SU-DHL-6 (cell line): Measurements from ENCODE around the gene LRIG1.

Experiments used
- H2AFZ ChIP-seq: fragments of 200-600 bp; sonication (generic); 2 replicates; pipeline ENCODE4 v1.6.1; 2014; ENCODE audit warnings: low read depth, mild to moderate bottlenecking, moderate library complexity, mixed read lengths, antibody characterized with exemption, low read length; ENCODE audit not compliant: severe bottlenecking
- H3F3A ChIP-seq: fragments of 200-600 bp; shearing (Covaris generic); 2 replicates; pipeline ENCODE4 v1.6.0; 2016; ENCODE audit warnings: antibody characterized with exemption, mild to moderate bottlenecking; ENCODE audit not compliant: insufficient read depth
- H3K27ac ChIP-seq: fragments of 200-600 bp; sonication (generic); 2 replicates; pipeline ENCODE4 v1.5.1; 2016; ENCODE audit warnings: low read depth, mild to moderate bottlenecking, low read length, moderate library complexity, mixed read lengths
- H3K27me3 ChIP-seq: fragments of 200-600 bp; sonication (generic), shearing (Covaris generic); 2 replicates; pipeline ENCODE4 v1.6.0; 2014; ENCODE audit warnings: mild to moderate bottlenecking, low read length
- H3K36me3 ChIP-seq: fragments of 200-600 bp; sonication (generic); 2 replicates; pipeline ENCODE4 v1.6.1; 2014; ENCODE audit warnings: mild to moderate bottlenecking, low read length, mixed read lengths
- H3K4me2 ChIP-seq: fragments of 300-600, 200-600 bp; shearing (Covaris generic), sonication (generic); 2 replicates; pipeline ENCODE4 v1.6.0; 2014; ENCODE audit warnings: low read length, low read depth, mild to moderate bottlenecking; ENCODE audit not compliant: poor library complexity, severe bottlenecking
- H3K4me3 ChIP-seq: fragments of 200-600 bp; sonication (generic); 2 replicates; pipeline ENCODE4 v1.5.1; 2014; ENCODE audit warnings: antibody characterized with exemption, low read length, mild to moderate bottlenecking, mixed read lengths; ENCODE audit not compliant: insufficient read depth, poor library complexity, severe bottlenecking
- H3K79me2 ChIP-seq: fragments of 200-600 bp; sonication (generic); 2 replicates; pipeline ENCODE4 v1.6.1; 2014; ENCODE audit warnings: mild to moderate bottlenecking, low read length, moderate library complexity; ENCODE audit not compliant: insufficient read depth
- H3K9ac ChIP-seq: fragments of 200-600 bp; sonication (generic); 2 replicates; pipeline ENCODE4 v1.7.0; 2014; ENCODE audit warnings: mild to moderate bottlenecking, low read length
- H3K9me2 ChIP-seq: fragments of 200-600 bp; sonication (generic); replicated peaks from 2 replicates; pipeline ENCODE4 v1.6.1; 2014; ENCODE audit warnings: low read length; ENCODE audit not compliant: insufficient read depth
- H3K9me3 ChIP-seq: fragments of 200-600 bp; sonication (generic); 2 replicates; pipeline ENCODE4 v1.6.1; 2014; ENCODE audit warnings: low read length, mixed read lengths; ENCODE audit not compliant: insufficient read depth
- H4K20me1 ChIP-seq: fragments of 200-600 bp; sonication (generic); 2 replicates; pipeline ENCODE4 v1.6.1; 2014; ENCODE audit warnings: low read depth, mild to moderate bottlenecking, antibody characterized with exemption, low read length, moderate library complexity, mixed read lengths
- CTCF ChIP-seq: fragments of 200-600 bp; sonication (generic); IDR thresholded peaks from one replicate; pipeline ENCODE4 v1.5.1; 2017; ENCODE audit warnings: antibody characterized with exemption, mild to moderate bottlenecking, low read length, moderate library complexity; ENCODE audit not compliant: insufficient read depth, poor library complexity, severe bottlenecking
- EZH2phosphoT487 ChIP-seq: fragments of 200-600 bp; sonication (generic), shearing (Covaris generic); conservative IDR thresholded peaks from 2 replicates; pipeline ENCODE4 v1.6.1; 2018; ENCODE audit warnings: mild to moderate bottlenecking, antibody characterized with exemption, low read length, moderate library complexity, mixed read lengths

The LRIG1 gene

DNA sequence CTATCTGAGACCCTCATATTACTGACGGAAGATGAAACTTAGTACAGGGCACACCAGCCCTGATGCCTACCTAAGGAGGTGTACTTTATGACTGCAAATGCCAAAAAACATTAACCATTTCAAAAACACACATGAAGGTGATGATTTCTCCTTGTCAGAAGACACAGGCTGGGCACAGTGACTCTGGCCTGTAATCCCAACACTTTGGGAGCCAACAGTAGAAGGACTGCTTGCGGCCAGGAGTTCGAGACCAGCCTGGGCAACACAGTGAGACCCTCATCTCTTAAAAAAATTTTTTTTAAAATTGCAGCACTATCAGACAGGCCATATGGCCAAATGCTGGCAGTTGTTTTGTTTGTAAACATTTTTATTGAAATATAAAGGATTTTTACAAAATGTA is 73.5 kb downstream of the LRIG1 start:
- no peaks in the 10 kb centered on the region for H3K36me3 ChIP-seq

DNA sequence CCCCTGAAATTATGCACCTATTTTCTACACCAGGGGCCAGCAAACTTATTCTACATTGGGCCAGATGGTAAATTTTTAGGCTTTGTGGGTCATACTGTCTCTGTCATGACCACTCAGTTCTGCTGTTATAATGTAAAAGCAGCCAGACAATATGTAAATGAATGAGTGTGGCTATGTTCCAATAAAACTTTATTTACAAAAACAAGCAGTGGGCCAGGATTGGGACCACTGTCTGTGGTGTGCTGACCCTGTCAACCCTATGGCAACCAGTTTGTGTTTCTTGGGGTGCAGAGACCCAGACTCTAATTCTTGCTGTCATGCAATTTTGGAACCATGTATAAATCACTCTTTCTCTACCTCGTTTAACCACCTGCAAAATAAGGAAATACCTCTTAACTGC is 74.7 kb downstream of the LRIG1 start:
- no peaks in the 10 kb centered on the region for H3K9me3 ChIP-seq
- no peak overlapping the region for H3K4me2 ChIP-seq
- no peaks in the 10 kb centered on the region for H3K79me2 ChIP-seq
- no peaks in the 10 kb centered on the region for H3K9me2 ChIP-seq
- no peak overlapping the region for H3K9ac ChIP-seq
- H3K36me3 ChIP-seq: no peaks in the 10 kb centered on the region
- no peaks in the 10 kb centered on the region for H3K27me3 ChIP-seq
- no peak overlapping the region for H3K27ac ChIP-seq
- no peaks in the 10 kb centered on the region for H3F3A ChIP-seq
- TF ChIP-seq CTCF: no peak
- TF ChIP-seq EZH2phosphoT487: no peak
- no peak overlapping the region for H3K4me3 ChIP-seq
- no peak overlapping the region for H2AFZ ChIP-seq
- no peaks in the 10 kb centered on the region for H4K20me1 ChIP-seq

More for the DNA sequence above, 73.5 kb downstream of the LRIG1 start:
- H3K27ac ChIP-seq: no peak overlapping the region
- H3K9me2 ChIP-seq: no peaks in the 10 kb centered on the region
- no peak overlapping the region for H3K9ac ChIP-seq
- no peak overlapping the region for H3K4me2 ChIP-seq
- H3K79me2 ChIP-seq: no peaks in the 10 kb centered on the region
- H3K27me3 ChIP-seq: no peaks in the 10 kb centered on the region
- H3K4me3 ChIP-seq: no peak overlapping the region
- no peak overlapping the region for H2AFZ ChIP-seq
- H3F3A ChIP-seq: no peaks in the 10 kb centered on the region
- TF ChIP-seq EZH2phosphoT487 (no peak), CTCF (no peak)
- H3K9me3 ChIP-seq: no peaks in the 10 kb centered on the region
- H4K20me1 ChIP-seq: no peaks in the 10 kb centered on the region

DNA sequence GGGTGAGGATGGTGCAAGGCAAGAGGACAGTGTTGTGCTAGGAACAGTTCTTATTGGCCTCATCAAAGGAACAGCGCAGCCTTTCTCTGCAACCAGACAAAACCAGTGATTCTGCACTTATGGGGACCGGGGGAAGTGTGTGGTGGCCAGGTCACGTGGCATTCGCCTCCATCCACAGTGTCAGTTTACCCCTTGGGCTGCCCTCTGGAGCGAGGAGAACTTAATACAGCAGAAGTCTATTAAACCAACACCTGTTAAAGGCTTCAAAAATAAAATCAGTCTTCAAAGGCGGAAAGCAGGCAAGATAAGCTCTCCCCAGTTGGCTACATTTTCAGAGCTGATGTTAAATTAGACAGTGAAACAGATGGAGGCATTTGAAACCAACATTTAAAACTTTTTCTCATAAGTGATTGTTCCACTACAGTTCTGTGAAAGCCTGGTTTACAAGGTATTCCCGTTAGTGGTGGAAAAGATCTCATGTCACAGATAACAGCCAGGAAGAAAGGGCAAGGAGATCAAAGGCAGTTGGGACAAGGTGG is 75.2 kb downstream of the LRIG1 start:
- no peak for TF ChIP-seq CTCF
- no peak for TF ChIP-seq EZH2phosphoT487
- no peaks in the 10 kb centered on the region for H3K27me3 ChIP-seq
- H4K20me1 ChIP-seq: no peaks in the 10 kb centered on the region
- H3K4me2 ChIP-seq: no peak overlapping the region
- H3K9me3 ChIP-seq: no peaks in the 10 kb centered on the region
- no peaks in the 10 kb centered on the region for H3K36me3 ChIP-seq
- no peak overlapping the region for H3K4me3 ChIP-seq
- no peak overlapping the region for H3K9ac ChIP-seq
- no peaks in the 10 kb centered on the region for H3K79me2 ChIP-seq
- H2AFZ ChIP-seq: no peak overlapping the region
- no peaks in the 10 kb centered on the region for H3F3A ChIP-seq
- H3K27ac ChIP-seq: no peak overlapping the region
- no peaks in the 10 kb centered on the region for H3K9me2 ChIP-seq
